T-helper 2 cell treated with Interferon-gamma antibody and Interleukin-4, amounts not matched to agents 100 ng/mL and 5 ng/mL, for 36 hours (primary cell): ENCODE results near the gene CBLB. TPM values are rescaled to one million over a fixed set of nuclear protein-coding genes. Genes with fewer than 3 reads are reported as not detected.

Experiments used
- intact Hi-C: fragments of 100-400 bp; cut with micrococcal nuclease; formaldehyde crosslinking; loops from one replicate; pipeline ENCODE4 v1.15.1; 2023
- total RNA-seq: library from RNA; stranded (reverse); gene quantifications from 2 replicates; pipeline ENCODE4 v1.2.3, GENCODE V29; 2022

Gene CBLB
- total RNA-seq, 1 donor from 2014 or later = 67.2 TPM

GRCh38 chr3:105639131-105639530, 229.7 kb downstream of the CBLB start:
- intact Hi-C loops = no loop called here

GRCh38 chr3:105634708-105635107, 234.1 kb downstream of the CBLB start:
- intact Hi-C loops = no loop called here

GRCh38 chr3:105629718-105630117, 239.1 kb downstream of the CBLB start:
- intact Hi-C loops = no loop called here

- intact Hi-C loops = no loop called here
Measured at GRCh38 chr3:105626739-105627138, 242.1 kb downstream of the CBLB start.

DNA sequence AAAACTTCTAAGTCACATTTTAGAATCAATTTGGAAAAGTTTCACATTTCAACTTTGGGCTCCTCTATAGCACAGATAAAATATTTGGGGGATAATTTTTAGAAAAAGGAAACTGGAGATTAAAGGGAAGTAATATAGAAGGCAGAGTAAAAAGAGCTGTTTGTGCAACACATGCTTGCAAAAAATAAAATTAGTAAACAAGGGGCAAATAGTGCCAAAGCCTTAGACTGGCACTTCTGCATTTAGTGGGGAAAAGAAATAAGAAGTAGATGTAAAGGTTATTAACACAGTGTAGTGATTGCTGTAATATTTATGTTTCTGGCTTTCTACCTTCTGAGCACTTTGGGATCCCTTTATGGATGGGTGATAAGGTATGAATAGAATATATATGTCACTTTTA, 246.6 kb downstream of the CBLB start:
- intact Hi-C loops = no loop called here

GRCh38 chr3:105620236-105620635, 248.6 kb downstream of the CBLB start:
- intact Hi-C loops = no loop called here

- intact Hi-C loops = no loop called here
Measured at GRCh38 chr3:105619651-105620050, 249.2 kb downstream of the CBLB start.

DNA sequence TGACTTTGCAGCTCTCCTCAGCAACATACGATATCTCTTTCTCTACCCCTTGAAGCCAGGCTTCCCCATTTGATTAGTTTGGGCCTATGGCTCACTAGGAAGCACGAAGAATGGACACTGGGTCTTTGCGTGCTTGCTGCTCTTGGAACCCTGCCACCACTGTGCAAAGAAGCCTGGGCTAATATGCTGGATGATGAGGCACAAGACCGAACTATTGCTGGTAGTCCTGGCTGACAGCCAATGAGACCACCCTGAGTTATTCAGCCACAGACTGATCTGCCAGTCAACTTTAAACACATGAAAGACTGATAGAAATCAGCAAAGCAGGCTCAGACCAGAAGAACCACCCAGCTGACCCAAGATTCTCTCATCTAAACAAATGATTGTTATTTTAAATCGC, 250.3 kb downstream of the CBLB start:
- intact Hi-C loops = no loop called here

DNA sequence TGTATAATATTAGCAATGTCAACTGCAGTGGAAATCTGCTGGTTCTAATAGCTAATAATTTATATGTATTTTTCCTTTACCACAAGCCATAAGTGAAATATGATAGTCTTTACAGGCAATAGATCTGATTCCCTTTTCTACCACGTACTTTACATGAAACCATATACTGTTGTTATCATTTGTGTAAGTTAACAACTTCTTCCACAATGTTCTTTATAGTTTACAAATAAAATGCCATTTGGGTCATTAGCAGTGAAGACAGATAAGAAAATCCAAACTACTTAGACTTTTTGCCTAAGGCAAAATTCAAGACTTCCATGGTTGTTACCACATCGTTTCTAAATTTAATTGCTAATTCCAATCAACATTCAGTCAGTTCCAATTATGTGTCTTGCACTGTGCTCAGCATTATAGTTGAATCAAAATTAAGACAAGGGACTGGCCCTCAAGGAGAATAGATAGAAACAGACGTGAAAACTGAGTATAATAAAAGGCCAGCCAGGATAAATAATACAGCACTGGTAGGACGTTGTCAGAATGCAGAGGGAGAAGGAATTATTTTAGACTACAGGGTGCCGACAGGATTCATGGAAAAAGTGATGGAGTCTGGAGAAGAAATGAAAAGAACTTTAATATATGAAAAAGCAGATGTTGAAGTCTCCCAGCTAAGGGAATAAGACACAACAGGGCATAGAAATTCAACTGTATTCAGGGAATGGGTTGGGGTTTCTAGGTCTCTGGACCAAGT, 252.3 kb downstream of the CBLB start:
- intact Hi-C loops = no loop called here

DNA sequence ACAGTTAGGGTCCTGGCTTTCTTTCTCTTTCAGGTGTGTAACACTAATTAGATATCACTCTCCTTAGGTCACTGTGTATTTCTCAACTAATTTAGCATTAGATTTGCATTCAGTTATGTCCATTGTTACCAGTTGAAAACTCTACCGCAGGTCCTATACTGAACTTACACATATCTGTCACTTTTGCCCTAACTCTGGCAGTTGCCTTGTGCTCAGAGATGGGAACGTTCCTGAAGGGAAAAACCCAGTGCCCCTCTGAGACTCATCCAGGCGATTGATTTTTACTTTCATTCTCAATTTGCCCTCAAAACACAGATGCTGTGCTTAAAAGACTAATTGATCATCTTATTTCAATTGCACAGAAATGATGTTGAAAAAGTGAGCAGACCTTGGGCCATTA, 253.0 kb downstream of the CBLB start:
- intact Hi-C loops = no loop called here

DNA sequence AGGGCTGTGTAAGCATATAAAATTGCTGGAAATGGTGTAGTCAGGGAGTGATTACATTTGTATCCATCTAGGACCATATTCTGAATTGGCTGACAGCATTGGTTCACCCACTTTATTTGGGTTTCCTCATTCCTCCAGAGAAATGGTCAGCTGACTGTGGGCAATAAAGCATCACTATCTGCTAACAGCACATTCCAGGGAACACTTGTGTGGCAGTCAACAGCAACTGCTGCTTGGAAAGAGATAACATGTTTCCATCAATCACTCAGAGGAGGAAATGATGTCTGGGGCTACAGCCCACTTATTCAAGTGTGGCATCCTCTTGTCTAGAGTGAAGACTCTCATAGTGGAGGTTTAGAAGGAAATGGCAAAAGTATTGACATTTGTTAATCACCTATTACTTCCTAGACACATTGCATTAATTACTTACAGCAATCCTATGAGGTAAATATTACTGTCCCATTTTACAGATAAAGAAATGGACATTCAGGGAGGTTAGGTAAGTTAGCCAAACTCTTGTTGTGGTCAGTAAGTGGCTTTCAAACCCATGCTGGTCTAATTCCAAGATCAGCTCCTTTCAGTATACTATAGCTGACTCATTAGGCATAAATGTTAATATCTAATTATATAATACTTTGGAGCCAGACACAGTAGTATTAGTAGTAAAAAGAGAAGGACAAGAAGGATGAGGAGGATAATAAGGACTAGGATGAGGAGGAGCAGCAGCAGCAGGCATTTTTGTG, 254.4 kb downstream of the CBLB start:
- intact Hi-C loops = no loop called here

DNA sequence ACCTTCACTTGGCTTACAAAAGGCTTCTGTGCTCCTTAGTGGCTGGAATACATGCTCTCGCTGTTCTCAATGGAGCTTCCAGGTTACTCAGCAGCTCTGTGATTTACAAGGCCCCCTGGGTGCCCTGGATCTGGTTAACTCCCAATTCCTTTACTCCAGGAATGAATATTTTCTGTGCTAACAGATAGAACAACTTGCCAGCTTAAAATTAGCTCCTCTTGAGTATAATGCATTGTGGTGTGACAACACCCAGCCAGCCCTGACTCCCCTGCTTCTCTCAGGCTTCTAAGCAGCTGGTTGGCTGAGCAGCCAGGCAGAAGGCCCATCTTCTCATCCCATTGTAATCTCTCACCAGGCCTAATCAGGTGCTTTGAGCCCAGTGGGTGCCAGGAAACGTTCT, 255.7 kb downstream of the CBLB start:
- intact Hi-C loops = no loop called here

GRCh38 chr3:105611304-105612192, 257.3 kb downstream of the CBLB start:
- intact Hi-C loops = no loop called here

DNA sequence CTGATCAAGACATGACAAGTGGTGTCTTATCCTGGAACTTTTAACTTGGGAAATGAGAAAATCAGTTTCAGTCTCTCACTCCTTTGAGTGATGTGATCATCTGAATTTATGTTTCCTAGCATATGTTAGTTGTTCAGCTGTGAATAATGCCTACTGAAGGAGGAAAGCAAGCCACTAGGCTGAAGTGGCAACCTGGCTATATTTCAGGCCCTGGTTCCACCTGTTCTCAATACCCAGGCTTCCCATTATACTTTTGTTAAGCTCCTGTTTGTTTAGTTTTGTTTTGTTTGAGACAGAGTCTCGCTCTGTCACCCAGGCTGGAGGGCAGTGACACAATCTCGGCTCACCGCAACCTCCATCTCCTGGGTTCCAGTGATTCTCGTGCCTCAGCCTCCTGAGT, 258.3 kb downstream of the CBLB start:
- intact Hi-C loops = no loop called here

DNA sequence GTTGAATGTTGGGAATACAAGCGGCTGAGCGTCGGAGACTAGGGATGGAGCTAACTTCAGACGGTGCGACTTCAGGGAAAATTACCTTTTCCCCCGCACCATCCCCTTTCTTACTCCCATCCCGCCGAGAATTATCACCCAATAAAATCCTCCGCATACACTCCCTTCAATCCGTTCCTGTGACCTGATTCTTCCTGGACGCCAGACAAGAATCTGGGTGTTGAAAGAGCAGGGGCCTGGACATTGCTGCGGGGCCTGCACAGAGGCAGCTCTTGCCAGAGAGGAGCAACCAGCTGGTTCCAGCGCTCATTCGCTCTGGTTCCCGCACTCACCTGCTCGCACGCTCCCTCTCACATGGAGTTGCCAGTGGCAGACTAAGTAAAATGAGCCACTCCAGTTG, 260.2 kb downstream of the CBLB start:
- intact Hi-C loops = no loop called here

DNA sequence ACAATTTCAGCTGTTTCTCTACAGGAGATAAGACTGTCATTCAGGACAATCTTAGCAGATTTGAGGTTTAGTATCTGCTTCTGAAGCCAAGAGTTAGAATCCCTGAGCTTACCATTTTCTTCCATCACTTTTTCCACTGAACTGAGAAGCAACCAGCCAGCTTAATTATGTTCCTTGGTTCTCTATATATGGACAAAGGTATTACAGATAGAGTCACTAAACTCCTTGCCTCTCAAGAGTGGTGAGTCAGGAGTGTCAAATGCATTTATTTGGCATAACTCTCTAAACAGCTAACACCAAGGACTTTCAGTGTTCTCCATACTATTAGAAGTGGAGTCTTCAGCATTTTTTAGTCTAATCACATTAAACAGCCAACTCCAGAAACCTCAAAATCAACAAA, 262.8 kb downstream of the CBLB start:
- intact Hi-C loops = no loop called here
